Endothelial cell of umbilical vein (primary cell): Measurements from ENCODE around the gene TAPBP. TPM values are rescaled to one million over a fixed set of nuclear protein-coding genes. Genes with fewer than 3 reads are reported as not detected.

Experiments used
- BruUV-seq: library from RNA; stranded (reverse); fragments of 400-500 nt; replicated peaks from 2 replicates; lab custom pipeline; 2021; lab: Mats Ljungman, UMichigan
- CTCF ChIA-PET: fragments of 300-600, 350-600 bp; sonication (Branson Sonifier 250); formaldehyde crosslinking; loops from one replicate; lab custom pipeline; 2021; ENCODE audit warnings: antibody characterized with exemption, inconsistent platforms; lab: Charles Lee
- POLR2A ChIA-PET: fragments of 300-600, 350-600 bp; sonication (Branson Sonifier 250); formaldehyde crosslinking; loops from one replicate; lab custom pipeline; 2021; ENCODE audit warnings: antibody characterized with exemption, inconsistent platforms; lab: Charles Lee
- DNase-seq: peaks from one replicate; pipeline ENCODE4 v3.0.0-alpha.2; 2011; ENCODE audit warnings: low read depth, low spot score
- FAIRE-seq: peaks from 2 replicates; lab custom pipeline; 2011; peaks lifted over from hg19 to GRCh38; lab: Jason Lieb, UNC
- H2AFZ ChIP-seq: 2 replicates; pipeline ENCODE4 v1.6.0; 2012; ENCODE audit warnings: low read depth, low read length, control low read depth, inconsistent platforms
- H3K27ac ChIP-seq: 2 replicates; pipeline ENCODE4 v1.5.1; 2011; ENCODE audit warnings: low read depth, mild to moderate bottlenecking, control low read depth, low read length, moderate library complexity; ENCODE audit not compliant: insufficient read depth
- H3K27me3 ChIP-seq, 2 experiments: 2 replicates each; pipeline versions ENCODE4 v1.6.0 to v1.6.1; 2011; ENCODE audit warnings: low read length in 2 of 2, mixed read lengths in 1 of 2; ENCODE audit not compliant: control insufficient read depth in 2 of 2, insufficient read depth in 2 of 2
- H3K36me3 ChIP-seq, 2 experiments: 2 replicates in 1 of 2; 3 replicates in 1 of 2; pipeline ENCODE4 v1.5.1; 2011; ENCODE audit warnings: low read length in 2 of 2, mild to moderate bottlenecking in 1 of 2, moderate library complexity in 1 of 2; ENCODE audit not compliant: control insufficient read depth in 2 of 2, insufficient read depth in 2 of 2; ENCODE audit errors: extremely low read depth in 1 of 2
- H3K4me1 ChIP-seq: 3 replicates; pipeline ENCODE4 v1.5.1; 2011; ENCODE audit warnings: mild to moderate bottlenecking, low read length; ENCODE audit not compliant: control insufficient read depth, insufficient read depth; ENCODE audit errors: extremely low read depth
- H3K4me2 ChIP-seq: 2 replicates; pipeline ENCODE4 v1.6.1; 2011; ENCODE audit warnings: low read length, control low read depth, mixed read lengths; ENCODE audit not compliant: insufficient read depth
- H3K4me3 ChIP-seq, 3 experiments: fragments of 200-600 bp in 1 of 3; sonication (generic), shearing (Covaris generic) in 1 of 3; replicated peaks in 1 of 3; 2 replicates each; pipeline ENCODE4 v1.5.1; 2011 to 2016; ENCODE audit warnings: control low read depth in 3 of 3, low read length in 3 of 3, mild to moderate bottlenecking in 2 of 3, inconsistent platforms in 1 of 3, low read depth in 1 of 3, moderate library complexity in 1 of 3; ENCODE audit not compliant: insufficient read depth in 1 of 3
- H3K79me2 ChIP-seq: 2 replicates; pipeline ENCODE4 v1.6.0; 2012; ENCODE audit warnings: low read length, inconsistent platforms; ENCODE audit not compliant: control insufficient read depth, insufficient read depth
- H3K9ac ChIP-seq: replicated peaks from 2 replicates; pipeline ENCODE3; 2011; ENCODE audit warnings: low read length, control low read depth; ENCODE audit not compliant: insufficient read depth; ENCODE audit errors: extremely low read depth
- H3K9me1 ChIP-seq: replicated peaks from 3 replicates; pipeline ENCODE4 v1.6.0; 2011; ENCODE audit warnings: mild to moderate bottlenecking, low read length; ENCODE audit not compliant: control insufficient read depth, insufficient read depth; ENCODE audit errors: extremely low read depth
- H3K9me3 ChIP-seq: replicated peaks from 2 replicates; pipeline ENCODE4 v1.5.1; 2012; ENCODE audit warnings: low read length, inconsistent platforms; ENCODE audit not compliant: control insufficient read depth, insufficient read depth
- H4K20me1 ChIP-seq: replicated peaks from 2 replicates; pipeline ENCODE3; 2011; ENCODE audit warnings: mild to moderate bottlenecking, low read length; ENCODE audit not compliant: control insufficient read depth, insufficient read depth; ENCODE audit errors: extremely low read depth
- EZH2 ChIP-seq: IDR thresholded peaks from 2 replicates; pipeline ENCODE4 v1.6.1; 2012; ENCODE audit warnings: borderline replicate concordance, low read depth, mild to moderate bottlenecking, moderate library complexity, low read length, inconsistent platforms; ENCODE audit not compliant: severe bottlenecking
- FOS ChIP-seq: IDR thresholded peaks from 2 replicates; pipeline ENCODE4 v1.6.1; 2011; ENCODE audit warnings: mild to moderate bottlenecking, low read length, moderate library complexity, borderline replicate concordance; ENCODE audit not compliant: insufficient read depth
- GATA2 ChIP-seq: IDR thresholded peaks from 2 replicates; pipeline ENCODE4 v1.7.0; 2011; ENCODE audit warnings: low read depth, mild to moderate bottlenecking, moderate library complexity, mixed read lengths, low read length; ENCODE audit not compliant: insufficient read length, insufficient read depth
- JUN ChIP-seq: IDR thresholded peaks from 2 replicates; pipeline ENCODE4 v1.6.1; 2011; ENCODE audit warnings: borderline replicate concordance, low read depth; ENCODE audit not compliant: insufficient read length, insufficient read depth
- MYC ChIP-seq: IDR thresholded peaks from one replicate; pipeline ENCODE4 v1.6.1; 2011; ENCODE audit warnings: mild to moderate bottlenecking, low read depth, low read length
- POLR2A ChIP-seq: IDR thresholded peaks from 2 replicates; pipeline ENCODE4 v1.6.1; 2012; ENCODE audit warnings: low read depth, mild to moderate bottlenecking, control low read depth, low read length
- POLR2AphosphoS5 ChIP-seq: IDR thresholded peaks from 2 replicates; pipeline ENCODE4 v1.6.1; 2012; ENCODE audit warnings: low read depth, mild to moderate bottlenecking, control low read depth, low read length, moderate library complexity; ENCODE audit not compliant: insufficient read depth
- dilution Hi-C: fragments of 300-500 bp; cut with MboI; formaldehyde crosslinking; loops from one replicate; pipeline ENCODE4 v1.15.0; 2019; ENCODE audit warnings: low sequenced_read_pairs; ENCODE audit not compliant: extremely low pct_ligation_motif_present
- intact Hi-C: fragments of 100-400 bp; cut with micrococcal nuclease; formaldehyde crosslinking; loops from one replicate; pipeline ENCODE4 v1.10.0; 2022
- polyA plus RNA-seq, 4 experiments: library from polyadenylated mRNA; depleted of rRNA in 3 of 4; stranded (reverse) in 3 of 4; unstranded in 1 of 4; fragments of >200 nt; gene quantifications; 2 replicates each; pipeline versions ENCODE4 v1.2.1 to v1.2.3, GENCODE V29; 2011 to 2012; ENCODE audit warnings: missing spikeins in 1 of 4
- total RNA-seq: library from RNA; stranded (reverse); gene quantifications from 2 replicates; pipeline ENCODE4 v1.2.3, GENCODE V29; 2021
- TF ChIP-seq, protein P1 (sequence below): IDR thresholded peaks from 2 replicates; pipeline ENCODE4 v1.6.1; 2011; ENCODE audit not compliant: insufficient read depth, insufficient read length
- TF ChIP-seq, protein P2 (sequence below), 2 donors: IDR thresholded peaks; 1 replicate in 1 of 2; 2 replicates in 1 of 2; pipeline ENCODE4 v1.5.1; 2011; ENCODE audit warnings: low read length in 2 of 2, mild to moderate bottlenecking in 2 of 2, moderate library complexity in 2 of 2, control low read depth in 1 of 2, inconsistent platforms in 1 of 2, low read depth in 1 of 2; ENCODE audit not compliant: insufficient read depth in 1 of 2; ENCODE audit errors: extremely low read depth in 1 of 2

Gene TAPBP
- total and polyA plus RNA-seq, 2 donors (not counting 3 experiments of a cell fraction or from before 2014, with no cell fraction given) = 69.6 to 98.0 TPM

DNA sequence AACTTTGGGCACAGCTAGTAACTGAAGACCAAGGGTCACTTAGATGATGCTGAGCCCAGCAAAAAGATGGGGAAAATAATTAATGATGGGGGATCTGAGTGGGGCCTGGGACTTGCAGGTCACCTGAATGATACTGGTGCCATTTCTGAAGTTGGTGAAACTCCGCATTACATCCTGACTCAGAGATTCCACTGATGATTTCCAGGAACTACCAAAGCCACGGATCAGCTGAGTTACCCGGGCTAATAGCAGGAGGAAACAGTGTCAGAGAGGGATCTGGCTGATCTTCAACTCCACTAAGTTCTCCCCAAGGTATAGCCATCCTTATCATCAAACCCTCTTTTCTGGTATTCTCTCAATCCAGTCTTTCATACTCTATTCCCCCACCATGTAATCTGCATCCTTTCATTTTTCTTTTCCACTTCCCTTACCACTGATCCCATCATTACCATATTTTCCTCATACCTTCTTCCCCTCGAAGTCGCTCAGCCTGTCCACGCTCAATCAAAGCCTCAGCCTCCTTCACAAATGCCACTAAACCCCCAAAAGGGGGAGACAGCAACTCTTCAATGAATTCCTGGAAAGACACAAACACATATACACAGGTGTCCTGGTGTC lies 62.4 kb downstream of the TAPBP start:
- TF ChIP-seq EZH2 = no peak
- no peak for TF ChIP-seq GATA2
- TF ChIP-seq FOS = no peak
- TF ChIP-seq POLR2AphosphoS5 = no peak
- TF ChIP-seq, protein P1, sequence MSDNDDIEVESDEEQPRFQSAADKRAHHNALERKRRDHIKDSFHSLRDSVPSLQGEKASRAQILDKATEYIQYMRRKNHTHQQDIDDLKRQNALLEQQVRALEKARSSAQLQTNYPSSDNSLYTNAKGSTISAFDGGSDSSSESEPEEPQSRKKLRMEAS = no peak
- TF ChIP-seq MYC = no peak
- no peak for TF ChIP-seq POLR2A
- no peak for TF ChIP-seq JUN
- TF ChIP-seq, protein P2, sequence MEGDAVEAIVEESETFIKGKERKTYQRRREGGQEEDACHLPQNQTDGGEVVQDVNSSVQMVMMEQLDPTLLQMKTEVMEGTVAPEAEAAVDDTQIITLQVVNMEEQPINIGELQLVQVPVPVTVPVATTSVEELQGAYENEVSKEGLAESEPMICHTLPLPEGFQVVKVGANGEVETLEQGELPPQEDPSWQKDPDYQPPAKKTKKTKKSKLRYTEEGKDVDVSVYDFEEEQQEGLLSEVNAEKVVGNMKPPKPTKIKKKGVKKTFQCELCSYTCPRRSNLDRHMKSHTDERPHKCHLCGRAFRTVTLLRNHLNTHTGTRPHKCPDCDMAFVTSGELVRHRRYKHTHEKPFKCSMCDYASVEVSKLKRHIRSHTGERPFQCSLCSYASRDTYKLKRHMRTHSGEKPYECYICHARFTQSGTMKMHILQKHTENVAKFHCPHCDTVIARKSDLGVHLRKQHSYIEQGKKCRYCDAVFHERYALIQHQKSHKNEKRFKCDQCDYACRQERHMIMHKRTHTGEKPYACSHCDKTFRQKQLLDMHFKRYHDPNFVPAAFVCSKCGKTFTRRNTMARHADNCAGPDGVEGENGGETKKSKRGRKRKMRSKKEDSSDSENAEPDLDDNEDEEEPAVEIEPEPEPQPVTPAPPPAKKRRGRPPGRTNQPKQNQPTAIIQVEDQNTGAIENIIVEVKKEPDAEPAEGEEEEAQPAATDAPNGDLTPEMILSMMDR (IDR thresholded peaks at IDR 0.05; ENCODE audit: extremely low read depth in 1 of 2, insufficient read depth in 1 of 2, low read depth in 1 of 2, low read length in 2 of 2) = no peak
- no peaks in the 10 kb centered on the region for H3K27me3 ChIP-seq
- no peaks in the 10 kb centered on the region for H4K20me1 ChIP-seq
- H3K4me2 ChIP-seq = no peak overlapping the region
- H2AFZ ChIP-seq = no peak overlapping the region
- no peak overlapping the region for H3K27ac ChIP-seq
- FAIRE-seq (no peak), DNase-seq (no peak)
- ChIA-PET CTCF (interaction anchor here (1.0 to 1.3 kb wide), 2 partner anchors 20 to 413 kb away, joined by 3 read pairs; partner anchors contain the start of genes RPS18, TAP2 and VPS52), POLR2A (no interaction called here)
- no TSS peak for BruUV-seq
- H3K9ac ChIP-seq = no peak overlapping the region
- peaks cover 23% of the 10 kb centered on the region for H3K4me1 ChIP-seq
- no peaks in the 10 kb centered on the region for H3K79me2 ChIP-seq
- no peaks in the 10 kb centered on the region for H3K9me3 ChIP-seq
- H3K36me3 ChIP-seq = peaks cover 0 to 2% of the 10 kb centered on the region in 2 experiments
- intact Hi-C loops (no loop called here), dilution Hi-C loops (no loop called here)
- no peak overlapping the region for H3K4me3 ChIP-seq
- no peaks in the 10 kb centered on the region for H3K9me1 ChIP-seq
